Measurements from ENCODE around the gene COL9A3.

Gene COL9A3

GRCh38 chr20:62829231-62830230, 12.7 kb downstream of the COL9A3 start:
- TF ChIP-seq CTCF (IDR thresholded peaks at IDR 0.05; ENCODE audit: extremely low read depth, insufficient read depth, missing control alignments): no peak
- in situ Hi-C loops (cut with MboI; ENCODE audit: low pct_unique_long_range_greater_than_20kb, low sequenced_read_pairs, unreplicated experiment): no loop called here
- DNase-seq (ENCODE audit: low spot score): no peak

- no peak for TF ChIP-seq CTCF (IDR thresholded peaks at IDR 0.05; ENCODE audit: extremely low read depth, insufficient read depth, missing control alignments)
- in situ Hi-C loops (cut with MboI; ENCODE audit: low pct_unique_long_range_greater_than_20kb, low sequenced_read_pairs, unreplicated experiment): no loop called here
- no peak for DNase-seq (ENCODE audit: low spot score)
These were observed 13.4 kb downstream of the COL9A3 start for GRCh38 chr20:62830251-62830650.

- TF ChIP-seq CTCF (IDR thresholded peaks at IDR 0.05; ENCODE audit: extremely low read depth, insufficient read depth, missing control alignments): no peak
- DNase-seq (ENCODE audit: low spot score): no peak
These were observed 14.0 kb downstream of the COL9A3 start for GRCh38 chr20:62830821-62831220.

GRCh38 chr20:62831361-62831788, 14.5 kb downstream of the COL9A3 start:
- no peak for TF ChIP-seq CTCF (IDR thresholded peaks at IDR 0.05; ENCODE audit: extremely low read depth, insufficient read depth, missing control alignments)
- in situ Hi-C loops (cut with MboI; ENCODE audit: low pct_unique_long_range_greater_than_20kb, low sequenced_read_pairs, unreplicated experiment): no loop called here
- DNase-seq (ENCODE audit: low spot score): no peak

More at GRCh38 chr20:62830821-62831220, 14.0 kb downstream of the COL9A3 start:
- in situ Hi-C loops (cut with MboI; ENCODE audit: low pct_unique_long_range_greater_than_20kb, low sequenced_read_pairs, unreplicated experiment): no loop called here

- in situ Hi-C loops (cut with MboI; ENCODE audit: low pct_unique_long_range_greater_than_20kb, low sequenced_read_pairs, unreplicated experiment): no loop called here
- no peak for DNase-seq (ENCODE audit: low spot score)
These were observed 15.0 kb downstream of the COL9A3 start for GRCh38 chr20:62831854-62832211.

More at GRCh38 chr20:62831854-62832211, 15.0 kb downstream of the COL9A3 start:
- no peak for TF ChIP-seq CTCF (IDR thresholded peaks at IDR 0.05; ENCODE audit: extremely low read depth, insufficient read depth, missing control alignments)
